ENCODE results near the gene KCND2. TPM values are rescaled to one million over a fixed set of nuclear protein-coding genes. Genes with fewer than 3 reads are reported as not detected.
A peak's percentile ranks its signal among the peaks of the same experiment; 100 is the strongest.
"Not testable (repeated sequence)": the region's sequence is repeated elsewhere in the genome, so short reads cannot be mapped to it uniquely, and the experiment has no call there.

KCND2 gene
- 1 to 10 TPM in 3 of 4 donors, under 1 TPM in 1; 0.89 to 2.1 (median 1.4) TPM for total RNA-seq

DNA sequence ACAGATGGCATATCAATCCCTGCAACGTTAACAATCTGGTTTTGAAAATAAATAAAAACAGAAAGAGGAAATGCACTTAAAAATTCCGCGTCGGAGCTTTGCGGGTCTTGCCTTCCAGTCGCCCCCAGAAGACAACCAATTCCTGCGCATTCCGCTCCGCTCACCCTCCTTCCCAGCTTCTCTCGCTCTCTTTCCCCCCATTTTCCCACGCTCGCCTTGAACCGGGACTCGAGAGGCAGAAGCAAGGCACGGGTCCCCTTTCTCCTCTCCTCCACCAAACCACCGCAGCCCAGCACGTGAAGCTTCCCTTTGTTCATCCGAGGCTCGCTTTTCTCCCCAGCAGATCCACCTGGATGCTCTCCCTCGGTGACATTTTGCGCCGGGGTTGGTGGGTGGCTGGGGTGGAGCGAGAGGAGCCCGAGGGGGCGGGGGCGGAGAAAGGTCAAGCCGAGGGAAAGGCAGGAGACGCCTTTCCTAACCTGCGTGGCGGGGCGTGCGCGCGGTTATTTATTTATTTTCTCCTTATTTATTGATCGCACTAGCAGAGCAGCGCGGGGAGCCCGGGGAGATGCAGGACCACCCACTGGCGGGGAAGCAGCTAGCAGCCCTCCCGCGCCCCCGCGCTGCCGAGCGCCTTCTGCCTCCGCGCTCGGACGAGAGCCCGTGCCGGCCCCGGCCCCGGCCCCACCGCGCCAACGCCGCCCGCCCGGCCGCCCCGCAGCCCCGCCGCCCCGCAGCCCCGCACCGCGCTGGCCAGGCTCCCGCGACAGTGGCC is at the start of gene KCND2:
KCND2 (plus strand) TSS at position 475 of the 775 bp plus-strand sequence.
- no peak within 1 kb of the TSS for H3K27ac ChIP-seq
- peak in 1 of 2 donors; percentile 2 for DNase-seq
- H3K27me3 ChIP-seq: no peaks in the 10 kb centered on the region
- peak within 1 kb of the TSS in 2 of 3 donors; percentile 22 to 37 for H3K4me3 ChIP-seq (replicated peaks in 1 of 3)
- no peaks in the 10 kb centered on the region for H3K9me3 ChIP-seq
- intact Hi-C loops (cut with DNase I): no loop called here
- H3K36me3 ChIP-seq: no peaks in the 10 kb centered on the region
- H3K4me1 ChIP-seq: no peaks in the 10 kb centered on the region
- TF ChIP-seq POLR2A (IDR thresholded peaks at IDR 0.05): no peak
- TF ChIP-seq CTCF (IDR thresholded peaks at IDR 0.05): no peak
- WGBS, 2 donors: 1% methylated on average over 32 to 47 of the region's 69 CpGs

- intact Hi-C loops (cut with DNase I): no loop called here
- Histone ChIP-seq H3K27me3 (no peaks in the 10 kb centered on the region), H3K9me3 (no peaks in the 10 kb centered on the region), H3K27ac (no peak overlapping the region), H3K36me3 (no peaks in the 10 kb centered on the region), H3K4me3 (replicated peaks in 1 of 3) (no peak overlapping the region), H3K4me1 (no peaks in the 10 kb centered on the region)
- WGBS, 2 donors: 50 to 62% methylated on average over 1 of the region's 1 CpG
- no peak for DNase-seq
- TF ChIP-seq POLR2A (IDR thresholded peaks at IDR 0.05): no peak
Observed at GRCh38 chr7:120226188-120226587, 46.8 kb upstream of the KCND2 start.

GRCh38 chr7:120227255-120227654 is 45.7 kb upstream of the KCND2 start:
- no peaks in the 10 kb centered on the region for H3K27me3 ChIP-seq
- WGBS, 2 donors: 82% methylated on average over 3 of the region's 3 CpGs
- no peaks in the 10 kb centered on the region for H3K9me3 ChIP-seq
- H3K4me1 ChIP-seq: no peaks in the 10 kb centered on the region
- no peak for DNase-seq
- H3K27ac ChIP-seq: no peak overlapping the region
- intact Hi-C loops (cut with DNase I): no loop called here
- H3K4me3 ChIP-seq (replicated peaks in 1 of 3): no peak overlapping the region
- no peak for TF ChIP-seq CTCF (IDR thresholded peaks at IDR 0.05)
- no peak for TF ChIP-seq POLR2A (IDR thresholded peaks at IDR 0.05)
- H3K36me3 ChIP-seq: no peaks in the 10 kb centered on the region

DNA sequence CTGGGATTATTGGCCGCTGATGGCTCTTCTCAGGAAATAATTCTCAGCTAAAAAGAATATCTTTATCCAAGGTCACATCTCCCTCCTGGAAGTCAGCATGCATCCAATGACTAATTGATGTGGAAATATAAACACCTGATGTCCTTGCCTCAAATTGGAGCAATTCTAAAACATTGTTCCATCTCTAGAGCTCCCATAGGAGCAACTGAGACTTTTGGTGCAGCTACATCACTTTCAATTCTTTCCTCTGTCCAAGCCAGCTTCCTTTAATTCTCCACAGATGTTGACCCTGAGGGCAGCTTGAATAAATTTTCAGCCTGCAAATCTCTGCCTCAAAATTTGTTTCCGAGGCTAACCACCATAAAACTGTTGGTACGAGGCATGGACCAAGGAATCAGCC is 43.9 kb upstream of the KCND2 start:
- intact Hi-C loops (cut with DNase I): no loop called here
- H3K36me3 ChIP-seq: no peaks in the 10 kb centered on the region
- no peaks in the 10 kb centered on the region for H3K4me1 ChIP-seq
- H3K4me3 ChIP-seq (replicated peaks in 1 of 3): no peak overlapping the region
- no peak overlapping the region for H3K27ac ChIP-seq
- no peaks in the 10 kb centered on the region for H3K9me3 ChIP-seq
- no peaks in the 10 kb centered on the region for H3K27me3 ChIP-seq
- WGBS, 2 donors: 69 to 84% methylated on average over 3 of the region's 3 CpGs
- no peak for TF ChIP-seq CTCF (IDR thresholded peaks at IDR 0.05)
- no peak for TF ChIP-seq POLR2A (IDR thresholded peaks at IDR 0.05)
- no peak for DNase-seq

GRCh38 chr7:120233338-120233737 is 39.6 kb upstream of the KCND2 start:
- no peak overlapping the region for H3K27ac ChIP-seq
- H3K27me3 ChIP-seq: no peaks in the 10 kb centered on the region
- H3K4me1 ChIP-seq: no peaks in the 10 kb centered on the region
- no peak overlapping the region for H3K4me3 ChIP-seq (replicated peaks in 1 of 3)
- no peaks in the 10 kb centered on the region for H3K36me3 ChIP-seq
- no peaks in the 10 kb centered on the region for H3K9me3 ChIP-seq
- no peak for DNase-seq
- no peak for TF ChIP-seq POLR2A (IDR thresholded peaks at IDR 0.05)
- 77 to 79% methylated on average over 1 of the region's 1 CpG for WGBS, 2 donors
- intact Hi-C loops (cut with DNase I): no loop called here

DNA sequence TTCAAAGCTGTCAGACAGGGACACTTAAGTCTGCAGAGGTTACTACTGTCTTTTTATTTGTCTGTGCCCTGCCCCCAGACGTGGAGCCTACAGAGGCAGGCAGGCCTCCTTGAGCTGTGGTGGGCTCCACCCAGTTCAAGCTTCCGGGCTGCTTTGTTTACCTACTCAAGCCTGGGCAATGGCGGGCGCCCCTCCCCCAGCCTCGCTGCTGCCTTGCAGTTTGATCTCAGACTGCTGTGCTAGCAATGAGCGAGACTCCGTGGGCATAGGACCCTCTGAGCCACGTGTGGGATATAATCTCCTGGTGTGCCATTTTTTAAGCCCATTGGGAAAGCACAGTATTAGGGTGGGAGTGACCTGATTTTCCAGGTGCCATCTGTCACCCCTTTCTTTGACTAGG is 32.6 kb upstream of the KCND2 start:
- H3K4me3 ChIP-seq (replicated peaks in 1 of 3); H3K27me3 ChIP-seq; DNase-seq; H3K36me3 ChIP-seq; H3K9me3 ChIP-seq; intact Hi-C loops (cut with DNase I); H3K4me1 ChIP-seq; H3K27ac ChIP-seq: not testable (repeated sequence)
- 82 to 88% methylated on average over 8 of the region's 8 CpGs for WGBS, 2 donors

Data from thyroid gland (tissue), 4 donors.